ENCODE data around the gene MYH9. TPM values are rescaled to one million over a fixed set of nuclear protein-coding genes. Genes with fewer than 3 reads are reported as not detected.
"Not testable (repeated sequence)": the region's sequence is repeated elsewhere in the genome, so short reads cannot be mapped to it uniquely, and the experiment has no call there.

Gene MYH9
- total RNA-seq, 1 donor from 2014 or later = 932 TPM

DNA sequence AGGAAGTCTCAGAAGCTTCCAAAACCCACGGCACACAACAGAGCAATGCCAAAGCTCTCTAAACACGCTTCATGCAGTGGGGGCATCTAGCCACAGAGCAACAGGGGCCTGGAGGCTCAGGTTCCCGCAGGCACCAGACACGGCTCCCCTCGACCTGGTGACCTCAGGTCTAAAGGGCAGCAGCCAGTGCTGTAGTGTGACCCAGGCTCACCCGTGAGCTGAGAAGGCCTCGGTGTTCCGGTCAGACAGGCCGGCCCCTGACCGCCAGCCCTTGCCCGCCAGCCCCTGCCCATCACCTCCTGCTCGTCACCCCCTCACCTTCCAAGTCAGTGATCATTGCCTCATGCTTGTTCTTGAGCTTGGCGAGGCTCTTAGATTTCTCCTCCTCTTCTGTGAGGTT is 89.2 kb downstream of the MYH9 start:
- intact Hi-C loops (cut with micrococcal nuclease) = no loop called here

DNA sequence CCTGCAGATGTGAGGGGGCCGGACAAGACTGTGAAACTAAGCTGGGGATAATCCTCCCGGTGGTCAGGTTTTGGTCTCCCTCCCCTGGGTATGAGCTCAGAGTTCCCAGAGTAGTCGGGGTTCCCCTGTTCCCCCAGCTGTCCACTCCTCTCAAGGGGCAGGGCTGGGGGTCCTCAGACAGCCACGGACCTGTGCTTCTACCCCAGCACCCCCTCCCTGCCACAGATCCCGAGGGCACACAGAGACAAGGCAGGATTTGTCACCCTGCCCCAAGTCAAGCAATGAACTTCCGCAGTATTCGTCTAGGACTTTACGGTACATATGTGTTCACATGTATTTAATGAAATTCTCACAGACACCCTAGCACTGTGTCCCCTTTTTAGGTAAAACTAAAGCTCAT is 89.6 kb downstream of the MYH9 start:
- intact Hi-C loops (cut with micrococcal nuclease) = no loop called here

DNA sequence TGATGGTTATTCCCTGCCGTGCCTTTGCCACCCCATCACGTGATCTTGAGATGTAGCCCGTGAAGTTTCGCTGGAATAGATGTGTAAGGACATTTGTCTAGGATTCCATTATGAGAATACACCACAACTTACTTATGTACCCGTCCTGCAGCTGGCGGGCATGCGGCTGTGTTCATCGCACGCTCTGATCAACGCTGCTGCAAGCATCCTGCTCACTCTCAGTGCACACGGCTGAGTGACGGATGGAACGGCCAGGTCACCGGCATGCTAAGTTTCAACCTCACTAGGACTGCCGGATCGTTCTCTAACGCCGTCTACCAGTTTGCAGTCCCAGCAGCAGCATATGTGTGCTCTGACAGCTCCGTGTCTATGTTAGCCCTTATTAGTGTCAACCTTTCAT is 90.2 kb downstream of the MYH9 start:
- intact Hi-C loops (cut with micrococcal nuclease) = no loop called here

DNA sequence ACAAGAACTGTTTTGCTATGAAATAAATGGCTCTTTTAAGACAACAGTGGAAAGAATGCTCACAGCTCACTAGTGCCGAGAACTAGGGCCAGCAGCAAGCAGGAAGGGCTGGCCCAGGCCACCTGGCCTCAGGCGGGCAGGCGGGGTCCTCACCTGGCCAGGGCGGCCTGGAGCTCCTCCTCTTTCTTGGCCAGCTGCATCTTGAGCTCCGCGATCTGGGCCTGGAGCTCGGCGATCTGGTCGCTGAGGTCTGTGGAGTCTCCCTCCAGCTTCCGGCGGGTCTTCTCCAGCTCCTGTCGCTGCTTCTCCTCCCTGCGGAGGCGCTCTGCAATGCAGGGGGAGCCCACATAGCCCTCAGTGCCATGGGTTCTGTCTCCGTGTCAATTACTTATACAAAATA is 91.1 kb downstream of the MYH9 start:
- intact Hi-C loops (cut with micrococcal nuclease) = no loop called here

DNA sequence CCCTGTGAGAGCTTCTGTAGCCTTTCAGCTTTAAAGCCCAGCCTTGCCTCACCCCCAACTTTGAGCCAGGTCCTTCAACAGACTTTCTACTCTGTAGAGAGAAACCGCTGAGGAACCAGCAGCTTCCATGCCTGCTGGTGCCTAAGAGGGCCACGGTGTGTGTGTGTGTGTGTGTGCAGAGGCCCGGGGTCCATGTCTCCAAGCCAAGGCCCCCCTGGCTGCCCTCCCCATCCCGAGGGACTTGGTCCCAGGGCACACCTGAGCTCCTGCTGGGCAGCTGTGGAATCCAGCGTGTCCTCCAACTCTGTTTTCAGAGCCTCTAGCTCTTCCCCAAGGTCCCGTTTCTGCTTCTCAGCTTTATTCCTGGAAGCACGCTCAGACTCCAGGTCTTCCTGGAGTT is 92.5 kb downstream of the MYH9 start:
- intact Hi-C loops (cut with micrococcal nuclease) = no loop called here

DNA sequence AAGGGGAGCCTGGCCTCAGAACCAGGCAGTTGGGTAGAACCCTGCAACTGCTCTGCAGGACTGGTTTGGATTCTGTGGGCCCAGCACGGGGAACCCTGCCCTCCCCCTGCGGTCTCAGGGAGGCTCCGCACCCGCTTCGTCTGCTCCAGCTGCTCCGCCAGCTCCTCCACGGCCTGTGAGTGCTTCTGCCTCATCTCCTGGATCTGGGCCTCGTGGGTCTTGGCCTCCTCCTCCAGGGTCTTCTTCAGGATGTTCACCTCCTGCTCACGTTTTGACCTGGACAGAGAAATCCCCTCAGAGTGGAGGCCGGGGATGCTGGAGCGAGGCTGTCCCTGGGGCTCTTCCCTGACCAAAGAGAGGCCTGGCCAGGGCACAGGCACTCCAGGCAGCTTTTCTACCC is 93.0 kb downstream of the MYH9 start:
- intact Hi-C loops (cut with micrococcal nuclease) = no loop called here

DNA sequence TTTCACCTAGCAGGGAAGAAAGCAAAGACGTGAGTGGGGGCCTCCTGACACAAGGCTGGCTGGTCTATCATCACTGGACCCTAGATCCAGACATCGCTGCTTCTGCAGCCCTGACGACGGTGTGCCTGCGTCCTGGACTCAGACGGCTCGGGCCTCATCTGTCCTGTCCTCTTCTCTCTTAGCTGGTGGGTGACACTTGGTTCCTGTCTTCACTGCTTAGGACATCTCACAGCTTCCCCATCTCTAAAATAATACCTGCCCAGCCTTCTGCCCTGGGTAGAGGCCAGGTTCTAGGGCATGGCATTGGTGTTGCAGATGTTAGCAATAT is 93.5 kb downstream of the MYH9 start:
- intact Hi-C loops (cut with micrococcal nuclease) = no loop called here

DNA sequence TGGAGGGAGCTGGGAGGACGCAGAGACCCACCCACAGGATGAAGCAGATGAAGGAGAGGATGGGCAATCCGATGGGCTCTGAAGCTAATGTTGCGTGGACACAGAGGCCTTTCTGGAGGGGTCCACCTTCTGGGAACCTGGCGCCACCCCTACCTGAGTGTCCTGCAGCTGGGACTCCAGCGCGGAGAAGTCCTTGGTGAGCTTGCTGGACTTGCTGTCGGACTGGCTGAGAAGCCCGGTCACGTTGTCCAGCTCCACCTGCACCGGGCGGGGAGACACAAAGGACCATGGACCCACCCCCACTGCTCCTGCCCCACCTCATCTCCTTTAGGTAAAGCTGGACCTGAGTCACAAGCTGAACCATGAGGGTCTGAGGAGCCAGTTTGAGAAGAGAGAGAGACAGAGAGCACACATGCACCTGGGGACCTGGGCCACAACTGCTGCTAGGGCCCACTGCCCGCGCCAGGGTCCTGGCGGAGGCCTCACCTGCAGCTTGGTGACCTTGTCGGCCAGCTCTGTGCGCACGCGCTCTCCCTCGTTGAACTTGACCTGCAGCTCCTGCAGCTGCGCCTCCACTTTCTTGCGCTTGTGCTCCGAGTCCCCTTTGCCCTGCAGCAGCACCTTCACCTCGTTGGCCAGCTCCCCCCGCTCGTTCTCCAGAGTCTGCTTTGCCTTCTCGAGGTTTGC is 94.0 kb downstream of the MYH9 start:
- intact Hi-C loops (cut with micrococcal nuclease) = no loop called here

DNA sequence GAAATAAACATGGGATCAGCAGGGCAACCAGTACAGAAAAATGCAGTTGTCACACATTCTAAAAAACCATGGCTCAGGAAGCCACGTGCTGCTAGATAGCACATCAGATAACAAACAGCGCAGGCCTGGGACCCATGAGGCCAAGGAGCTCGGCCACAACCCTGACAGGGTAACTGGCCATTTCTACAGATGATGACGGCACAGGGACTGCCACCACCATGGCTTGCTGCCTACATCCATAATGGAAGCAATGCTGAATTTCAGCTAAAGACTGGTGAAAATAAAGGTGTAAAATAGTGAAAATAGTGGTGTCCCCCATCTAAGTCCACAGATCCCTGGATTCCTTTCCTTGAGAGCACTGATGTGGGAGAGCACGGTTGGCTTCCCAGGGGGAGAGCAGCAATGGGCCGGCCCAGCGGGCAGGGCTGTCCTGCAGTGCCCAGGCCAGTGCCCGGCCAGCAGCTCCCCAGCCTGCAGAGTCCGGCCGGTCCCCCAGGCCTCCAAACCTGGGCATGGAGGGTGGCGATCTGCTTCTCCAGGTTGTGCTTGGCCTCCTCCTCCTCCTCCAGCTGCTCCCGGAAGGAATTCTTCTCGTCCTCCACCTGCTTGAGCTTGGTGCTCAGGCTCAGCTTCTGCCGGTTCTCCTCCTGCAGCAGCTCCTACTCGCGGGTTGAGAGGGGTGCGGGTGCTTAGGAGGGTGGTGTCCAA is 94.8 kb downstream of the MYH9 start:
- intact Hi-C loops (cut with micrococcal nuclease) = no loop called here

DNA sequence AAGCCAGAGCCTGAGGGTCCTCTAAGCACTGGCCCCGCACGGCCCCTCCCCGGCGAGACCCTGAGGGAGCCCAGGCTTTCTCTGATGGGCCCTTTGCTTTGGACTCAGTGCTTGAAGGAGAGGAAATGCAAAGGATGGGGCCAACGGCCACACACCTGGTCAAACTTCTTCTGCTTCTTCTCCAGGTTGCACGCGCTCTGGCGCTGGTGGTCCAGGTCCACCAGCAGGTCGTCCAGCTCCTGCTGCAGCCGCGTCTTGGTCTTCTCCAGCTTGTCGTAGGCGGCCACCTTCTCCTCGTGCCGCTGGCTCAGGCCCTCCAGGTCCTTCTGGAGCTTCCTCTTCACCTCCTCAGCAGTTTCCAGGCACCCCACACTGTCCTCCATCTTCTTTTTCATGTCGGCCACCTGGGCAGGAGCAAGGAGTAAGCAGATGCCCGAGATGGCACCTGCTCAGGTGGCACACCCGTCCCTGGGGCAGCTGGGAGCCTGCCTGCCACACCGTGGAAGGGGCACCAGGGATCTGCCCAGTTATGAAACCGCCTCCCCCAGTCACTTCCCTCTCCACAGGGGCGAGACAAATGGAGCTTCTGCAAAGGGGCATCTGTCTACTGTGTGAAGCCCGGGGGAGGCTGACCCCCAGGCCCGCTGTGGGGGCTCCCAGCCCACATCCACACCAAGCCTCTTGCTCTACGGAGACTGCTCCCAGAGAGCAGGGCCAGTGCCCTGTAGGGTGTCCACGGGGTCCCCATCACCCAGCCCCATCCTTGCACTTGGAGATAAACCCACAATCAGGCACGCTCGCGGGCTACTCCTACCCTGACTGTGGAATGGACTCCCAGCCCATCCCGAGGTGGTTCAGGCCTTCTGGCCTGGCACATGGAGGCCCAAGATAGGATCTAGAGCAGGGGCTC is 95.7 kb downstream of the MYH9 start:
- intact Hi-C loops (cut with micrococcal nuclease) = no loop called here

DNA sequence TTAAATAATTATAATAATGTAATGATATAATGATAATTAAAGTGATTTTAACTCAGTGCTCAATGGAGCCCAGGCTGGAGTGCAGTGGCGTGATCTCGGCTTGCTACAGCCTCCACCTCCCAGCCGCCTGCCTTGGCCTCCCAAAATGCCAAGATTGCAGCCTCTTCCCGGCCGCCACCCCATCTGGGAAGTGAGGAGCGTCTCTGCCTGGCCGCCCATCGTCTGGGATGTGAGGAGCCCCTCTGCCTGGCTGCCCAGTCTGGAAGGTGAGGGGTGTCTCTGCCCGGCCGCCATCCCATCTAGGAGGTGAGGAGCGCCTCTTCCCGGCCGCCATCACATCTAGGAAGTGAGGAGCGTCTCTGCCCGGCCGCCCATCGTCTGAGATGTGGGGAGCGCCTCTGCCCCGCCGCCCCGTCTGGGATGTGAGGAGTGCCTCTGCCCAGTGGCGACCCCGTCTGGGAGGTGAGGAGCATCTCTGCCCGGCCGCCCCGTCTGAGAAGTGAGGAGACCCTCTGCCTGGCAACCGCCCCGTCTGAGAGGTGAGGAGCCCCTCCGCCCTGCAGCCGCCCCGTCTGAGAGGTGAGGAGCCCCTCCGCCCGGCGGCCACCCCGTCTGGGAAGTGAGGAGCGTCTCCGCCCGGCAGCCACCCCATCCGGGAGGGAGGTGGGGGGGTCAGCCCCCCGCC is 97.2 kb downstream of the MYH9 start:
- intact Hi-C loops (cut with micrococcal nuclease) = not testable (repeated sequence)

DNA sequence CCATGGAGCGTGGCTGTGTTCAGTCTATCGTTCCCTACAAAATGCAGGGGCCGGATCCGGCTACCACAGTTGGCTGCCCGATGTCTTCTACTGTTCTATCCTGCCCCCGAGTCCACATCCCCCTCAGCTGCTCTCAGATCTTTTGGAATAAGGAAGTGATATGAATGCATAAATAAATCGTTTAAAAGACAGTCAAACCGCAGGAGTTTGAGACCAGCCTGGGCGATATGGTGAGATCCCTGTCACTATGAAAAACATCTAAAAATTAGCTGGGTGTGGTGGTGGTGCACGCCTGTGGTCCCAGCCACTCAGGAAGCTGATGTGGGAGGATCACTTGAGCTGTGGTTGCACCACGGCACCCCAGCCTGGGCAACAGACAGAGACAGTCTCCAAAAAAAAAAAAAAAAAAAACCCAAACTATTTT is 97.8 kb downstream of the MYH9 start:
- intact Hi-C loops (cut with micrococcal nuclease) = not testable (repeated sequence)

DNA sequence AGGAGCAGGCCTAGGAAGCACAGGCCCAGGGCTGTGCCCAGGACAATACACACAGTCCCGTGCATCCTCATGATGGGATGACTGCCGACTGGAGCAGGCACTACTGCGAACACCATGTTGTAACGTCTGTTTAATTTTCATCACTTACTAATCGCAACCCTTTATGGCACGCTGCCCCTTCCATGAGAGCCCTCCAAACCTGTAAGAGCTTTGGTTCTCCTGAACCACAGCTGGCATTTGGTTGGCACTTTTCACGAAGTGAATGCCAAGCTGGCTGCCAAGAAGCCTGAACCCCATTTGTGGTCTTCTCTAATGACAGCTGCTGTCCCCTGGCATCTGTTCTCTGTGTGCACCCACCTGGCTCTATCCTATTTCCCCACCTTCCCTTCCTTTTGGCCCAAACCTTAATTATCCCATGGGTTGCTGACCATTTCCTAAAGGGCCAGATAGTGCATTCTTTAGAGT is 98.3 kb downstream of the MYH9 start:
- intact Hi-C loops (cut with micrococcal nuclease) = no loop called here

DNA sequence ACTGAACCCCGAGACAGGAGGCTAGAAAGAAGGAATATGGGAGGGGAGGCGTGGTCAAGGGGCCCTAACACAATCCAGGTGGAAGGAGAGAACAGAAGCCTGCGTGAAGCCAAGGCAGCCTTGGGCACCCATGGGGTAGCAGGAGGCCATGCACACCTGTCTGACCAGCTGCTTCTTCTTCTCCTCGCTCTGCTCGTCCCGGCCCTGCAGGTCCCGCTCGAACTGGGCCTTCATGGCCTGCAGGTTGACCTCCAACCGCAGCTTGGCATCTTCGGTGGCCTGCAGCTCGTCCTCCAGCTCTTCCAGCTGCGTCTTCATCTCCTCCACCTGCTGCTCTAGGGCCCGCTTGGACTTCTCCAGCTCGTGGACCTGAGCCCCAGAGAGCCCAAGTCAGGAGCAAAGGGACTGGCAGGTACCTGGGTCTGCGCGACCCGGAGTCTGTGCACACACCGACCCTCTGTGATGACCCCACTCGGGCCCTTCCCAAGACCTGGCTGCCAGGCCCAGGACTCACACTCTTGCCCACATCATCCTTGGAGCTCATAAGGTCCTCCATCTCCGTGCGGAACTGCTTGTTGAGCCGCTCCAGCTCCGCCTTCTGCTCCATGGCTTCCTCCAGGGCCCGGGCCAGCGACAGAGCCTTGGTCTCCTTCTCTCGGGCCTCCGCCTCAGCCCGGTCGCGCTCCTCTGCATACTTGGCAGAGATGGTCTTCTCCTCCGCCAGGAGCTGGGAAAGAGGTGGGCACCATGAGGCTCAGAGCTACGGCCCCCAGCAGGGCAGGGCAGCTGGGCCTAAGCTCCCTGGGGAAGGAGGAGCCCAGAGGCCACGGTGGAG is 99.0 kb downstream of the MYH9 start:
- intact Hi-C loops (cut with micrococcal nuclease) = no loop called here

DNA sequence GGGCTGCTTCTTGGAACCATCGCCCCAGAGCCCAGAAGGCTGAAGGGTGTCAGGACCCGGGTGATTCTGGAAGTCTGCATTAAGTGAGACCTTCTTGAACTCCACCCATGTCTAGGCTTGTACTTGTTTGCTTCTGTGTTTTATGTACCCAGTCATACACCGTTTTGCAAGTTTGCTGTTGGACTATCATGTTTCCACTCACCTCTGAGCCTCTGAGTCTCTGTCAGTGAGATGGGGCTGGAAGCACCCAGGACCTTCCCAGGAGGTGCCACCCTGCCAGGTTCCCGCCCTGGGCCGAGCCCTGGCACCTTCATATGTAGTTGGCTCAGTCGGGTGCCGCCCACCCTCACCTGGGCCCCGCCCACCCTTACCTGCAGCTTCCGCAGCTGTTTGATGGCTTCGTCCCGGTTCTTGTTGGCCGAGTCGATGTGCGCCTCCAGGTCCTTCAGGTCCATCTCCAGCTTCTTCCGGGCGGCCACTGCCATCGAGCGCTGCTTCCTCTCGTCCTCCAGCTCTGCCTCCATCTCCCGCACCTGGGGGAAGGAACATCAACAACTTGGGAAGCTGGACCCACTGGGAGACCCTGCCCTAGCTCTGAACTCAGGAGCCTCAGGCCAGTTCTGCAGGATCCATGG is 99.8 kb downstream of the MYH9 start:
- intact Hi-C loops (cut with micrococcal nuclease) = no loop called here

DNA sequence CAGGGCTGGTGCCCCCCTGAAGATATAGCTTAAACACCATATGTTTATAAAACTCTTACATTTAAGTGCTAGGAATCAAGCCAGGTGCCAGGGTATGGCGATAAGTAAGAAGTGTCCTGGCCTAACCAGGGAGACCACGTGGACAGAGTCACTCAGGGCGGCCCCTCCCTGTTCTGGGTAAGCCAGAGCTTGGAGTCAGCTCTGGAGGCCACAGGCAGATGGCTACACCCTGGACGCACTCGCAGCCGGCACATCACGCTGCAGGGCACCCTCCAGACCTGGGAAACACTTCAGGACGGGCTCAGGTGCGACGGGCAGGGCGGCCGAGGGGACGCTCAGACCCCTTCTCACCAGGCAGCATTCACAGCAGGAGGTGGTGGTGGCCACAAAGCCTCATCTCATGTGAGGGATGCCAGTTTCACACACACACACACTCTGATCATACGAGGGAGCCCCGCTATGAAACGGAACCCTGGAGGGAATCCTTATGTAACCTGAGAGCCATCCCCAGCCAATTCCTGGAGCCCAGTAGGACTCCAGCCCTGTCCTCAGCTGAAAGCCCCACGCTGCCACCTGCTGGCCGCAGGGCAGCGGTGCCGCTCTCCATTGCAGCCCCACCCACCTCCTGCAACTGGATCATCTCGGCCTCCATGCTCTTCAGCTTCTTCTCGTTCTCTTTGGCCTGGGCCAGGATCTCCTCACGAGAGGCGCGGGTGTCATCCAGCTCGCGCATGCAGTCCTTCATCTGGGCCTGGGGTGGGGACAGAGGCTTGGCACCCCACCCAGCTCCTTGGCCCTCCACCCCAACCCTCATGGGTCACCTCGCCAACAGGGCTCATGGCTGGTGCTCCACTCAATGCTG is 101.4 kb downstream of the MYH9 start:
- intact Hi-C loops (cut with micrococcal nuclease) = no loop called here

DNA sequence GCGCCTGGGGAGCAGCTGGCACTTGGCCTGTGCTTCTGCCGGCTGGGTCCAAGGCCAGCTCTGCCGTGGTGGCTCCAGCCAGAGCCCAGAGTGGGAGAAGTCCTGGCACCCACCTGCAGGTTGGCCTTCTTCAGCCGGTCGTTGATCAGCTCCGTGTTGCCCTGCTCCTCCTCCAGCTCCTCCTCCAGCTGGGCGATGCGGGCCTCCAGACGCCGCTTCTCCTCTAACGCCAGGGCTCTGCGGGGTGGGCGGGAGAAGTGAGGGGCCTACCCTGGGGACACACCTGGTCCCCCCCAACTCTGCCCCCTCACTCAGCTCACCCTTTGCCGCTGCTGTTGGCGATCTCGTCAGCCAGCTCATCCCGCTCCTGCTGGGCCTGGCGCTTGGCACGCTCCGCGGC is 102.2 kb downstream of the MYH9 start:
- intact Hi-C loops (cut with micrococcal nuclease) = no loop called here

DNA sequence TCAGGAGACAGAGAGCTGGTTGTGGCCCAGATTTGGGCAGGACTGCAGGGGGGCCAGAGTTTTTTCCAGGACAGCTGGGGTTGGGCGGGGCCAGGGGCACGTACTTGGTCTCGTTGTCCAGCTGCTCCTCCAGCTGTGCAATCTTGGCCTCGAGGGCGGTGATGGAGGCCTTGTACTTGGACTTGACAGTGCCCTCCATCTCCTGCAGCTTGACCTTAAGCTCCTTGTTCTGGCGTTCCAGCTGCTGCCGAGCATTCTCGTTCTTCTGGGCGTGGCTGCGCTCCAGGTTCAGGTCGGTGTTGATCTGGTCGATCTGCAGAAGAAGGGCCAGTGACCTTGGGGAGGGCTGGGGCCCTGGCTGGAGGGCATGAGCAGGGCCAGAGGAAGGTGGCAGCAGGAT is 102.8 kb downstream of the MYH9 start:
- intact Hi-C loops (cut with micrococcal nuclease) = no loop called here

DNA sequence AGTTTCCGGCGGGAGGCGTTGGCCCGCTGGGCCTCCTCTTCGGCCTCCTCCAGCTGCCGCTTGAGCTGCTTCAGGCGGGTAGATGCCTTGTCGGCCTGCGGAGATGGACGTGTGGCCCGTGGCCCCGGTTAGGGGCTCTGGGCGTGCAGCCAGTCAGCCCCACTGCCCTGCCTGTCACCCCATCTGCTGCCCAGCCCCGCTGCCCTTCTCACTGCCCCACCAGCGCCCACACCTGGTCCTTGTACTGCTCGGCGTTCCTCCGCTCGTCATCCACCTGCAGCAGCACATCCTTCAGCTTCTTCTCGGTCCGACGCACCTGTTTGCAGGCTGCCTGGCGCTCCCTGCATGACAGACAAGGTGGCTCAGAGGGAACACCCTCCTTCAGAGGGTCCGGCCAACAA is 103.6 kb downstream of the MYH9 start:
- intact Hi-C loops (cut with micrococcal nuclease) = no loop called here

Data from T-helper 2 cell treated with Interferon-gamma antibody and Interleukin-4, amounts not matched to agents 100 ng/mL and 5 ng/mL, for 36 hours (primary cell).